ENCODE data around the gene CLIP1. TPM values are rescaled to one million over a fixed set of nuclear protein-coding genes. Genes with fewer than 3 reads are reported as not detected.
"Not testable (repeated sequence)": the region's sequence is repeated elsewhere in the genome, so short reads cannot be mapped to it uniquely, and the experiment has no call there.

CLIP1 gene
- total RNA-seq, 1 donor, result 25.9 TPM

DNA sequence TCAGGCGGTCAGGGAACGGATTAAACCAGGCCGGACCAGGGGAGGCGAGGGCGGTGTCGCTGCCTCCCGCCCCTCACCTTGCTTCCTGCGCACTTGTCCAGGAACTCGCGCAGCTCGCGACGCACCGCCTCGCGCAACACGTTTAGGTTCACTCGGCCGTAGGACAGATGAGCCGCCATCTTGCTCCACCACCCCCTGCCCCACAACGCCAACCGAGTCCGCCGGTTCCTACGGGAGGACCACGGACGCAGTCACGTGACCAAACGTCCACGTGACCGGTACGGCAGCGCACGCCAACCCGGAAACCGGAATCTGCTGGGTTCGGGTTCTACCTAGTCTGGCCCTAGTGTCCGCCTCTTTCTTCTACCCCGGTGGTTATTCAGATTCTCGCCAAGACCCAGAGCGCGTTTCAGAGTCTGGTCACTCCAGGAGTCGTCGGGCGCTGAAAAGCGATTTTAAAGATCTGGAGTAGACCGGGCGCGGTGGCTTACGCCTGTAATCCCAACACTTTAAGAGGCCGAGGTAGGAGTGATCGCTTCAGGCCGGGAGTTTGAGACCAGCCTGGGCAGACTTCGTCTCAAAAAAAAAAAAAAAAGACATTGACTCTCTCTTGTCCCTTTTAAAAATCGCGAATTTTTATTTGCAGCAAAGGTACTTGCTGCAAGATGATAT, 156.1 kb downstream of the CLIP1 start, which contains the start of gene VPS33A:
Gene VPS33A, minus strand, starts transcription at position 265 of the 672 bp plus-strand sequence. Its CDS starts 86 bp downstream, at position 179.
- peak; percentile 94 to 97 (median 95) for DNase-seq (ENCODE audit: low read depth in 2 of 3, low spot score in 2 of 3)

DNA sequence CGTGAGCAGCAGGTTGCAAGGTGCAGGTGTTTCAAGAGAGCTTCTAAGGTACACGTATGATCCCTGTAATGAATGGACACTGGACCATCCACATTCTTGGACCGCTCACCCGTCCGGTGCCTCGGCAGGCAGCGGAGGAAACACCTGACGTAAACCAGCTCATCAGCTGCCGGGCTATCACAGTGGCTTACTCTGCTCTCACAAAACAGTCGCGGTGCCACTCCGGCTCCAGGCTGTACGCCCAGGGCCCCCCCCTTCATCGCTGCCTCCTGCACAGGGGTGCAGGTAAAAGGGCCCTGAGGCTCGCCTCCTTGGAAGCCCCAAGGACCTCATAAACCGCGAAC, 156.6 kb downstream of the CLIP1 start:
- DNase-seq (ENCODE audit: low read depth in 2 of 3, low spot score in 2 of 3), result no peak

DNA sequence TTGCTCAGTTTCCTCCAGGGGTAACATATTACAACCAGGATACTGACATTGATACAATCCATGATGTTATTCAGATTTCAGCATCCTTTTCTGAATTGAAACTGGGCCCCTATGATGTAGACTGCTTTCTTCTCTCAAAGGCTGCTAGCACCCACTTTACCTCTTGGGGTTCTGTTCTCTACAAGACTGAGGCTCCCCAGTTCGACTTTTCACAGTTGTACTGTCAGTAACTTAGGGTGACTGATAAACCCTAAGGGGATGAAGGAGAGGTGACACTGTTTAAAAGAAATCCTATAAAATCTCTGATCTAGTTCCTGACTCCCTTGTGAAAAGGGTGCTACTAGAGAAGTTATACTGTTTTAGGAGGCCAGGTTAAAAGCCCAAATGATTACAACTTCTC, 157.0 kb downstream of the CLIP1 start:
- peak; percentile 5 to 41 (median 31) for DNase-seq (ENCODE audit: low read depth in 2 of 3, low spot score in 2 of 3)

DNA sequence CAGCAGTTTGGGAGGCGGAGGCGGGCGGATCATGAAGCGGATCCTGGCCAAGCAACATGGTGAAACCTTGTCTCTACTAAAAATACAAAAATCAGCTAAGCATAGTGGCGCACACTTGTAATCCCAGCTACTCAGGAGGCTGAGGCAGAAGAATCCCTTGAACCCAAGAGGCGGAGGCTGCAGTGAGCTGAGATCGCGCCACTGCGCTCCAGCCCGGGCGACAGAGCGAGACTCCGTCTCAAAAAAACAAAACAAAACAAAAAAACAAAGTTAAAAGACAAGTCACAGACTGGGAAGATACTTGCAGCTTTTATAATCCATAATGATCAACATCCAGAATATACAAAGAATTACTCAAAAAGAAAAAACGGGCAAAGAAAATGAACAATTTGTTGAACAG, 161.7 kb downstream of the CLIP1 start:
- DNase-seq (ENCODE audit: low read depth in 2 of 3, low spot score in 2 of 3), result not testable (repeated sequence)

DNA sequence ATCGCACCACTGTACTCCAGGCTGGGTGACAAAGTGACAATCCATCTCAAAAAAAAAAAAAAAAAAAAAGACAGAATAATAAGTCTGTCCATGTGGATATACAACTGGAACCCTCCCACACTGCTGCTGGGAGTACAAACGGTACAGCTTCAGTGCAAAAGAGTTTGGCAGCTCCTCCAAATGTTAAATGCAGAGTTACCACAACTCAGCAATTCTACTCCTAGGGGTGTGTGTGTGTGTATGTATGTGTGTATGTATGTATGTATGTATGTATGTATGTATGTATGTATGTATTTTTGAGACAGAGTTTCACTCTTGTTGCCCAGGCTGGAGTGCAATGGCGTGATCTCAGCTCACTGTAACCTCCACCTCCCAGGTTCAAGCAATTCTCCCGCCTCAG, 163.5 kb downstream of the CLIP1 start:
- not testable (repeated sequence) for DNase-seq (ENCODE audit: low read depth in 2 of 3, low spot score in 2 of 3)

DNA sequence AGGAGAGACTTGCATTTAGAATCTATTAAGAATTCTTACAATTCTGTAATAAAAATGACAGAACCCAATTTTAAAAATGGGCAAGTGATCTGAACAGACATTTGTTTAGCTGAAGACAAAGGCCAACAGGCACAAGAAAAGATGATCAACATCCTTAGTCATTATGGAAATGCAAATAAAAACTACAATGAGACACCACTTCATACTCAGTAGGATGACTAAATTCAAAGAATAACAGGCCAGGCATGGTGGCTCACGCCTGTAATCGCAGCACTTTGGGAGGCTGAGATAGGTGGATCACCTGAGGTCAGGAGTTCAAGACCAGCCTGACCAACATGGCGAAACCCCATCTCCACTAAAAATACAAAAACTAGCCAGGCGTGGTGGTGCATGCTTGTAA, 164.0 kb downstream of the CLIP1 start:
- not testable (repeated sequence) for DNase-seq (ENCODE audit: low read depth in 2 of 3, low spot score in 2 of 3)

DNA sequence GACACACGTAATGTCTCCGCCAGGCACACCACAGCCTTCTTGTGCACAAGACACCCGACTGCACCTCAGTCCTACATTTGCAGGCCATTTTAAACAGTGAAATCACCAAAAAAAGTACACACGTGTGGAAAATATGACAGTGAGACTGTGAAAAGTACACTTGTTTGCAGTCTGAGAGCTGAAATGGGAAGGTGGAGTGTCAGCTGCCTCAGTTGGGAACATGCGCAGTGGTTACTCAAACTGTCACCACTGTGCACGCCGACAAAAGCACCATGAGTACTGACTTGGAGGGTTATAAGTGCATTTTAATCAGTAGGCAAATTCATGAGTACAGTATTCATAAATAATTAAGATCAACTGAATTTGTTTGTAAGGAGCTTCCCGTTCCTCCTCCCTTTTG, 171.9 kb downstream of the CLIP1 start:
- no peak for DNase-seq (ENCODE audit: low read depth in 2 of 3, low spot score in 2 of 3)

DNA sequence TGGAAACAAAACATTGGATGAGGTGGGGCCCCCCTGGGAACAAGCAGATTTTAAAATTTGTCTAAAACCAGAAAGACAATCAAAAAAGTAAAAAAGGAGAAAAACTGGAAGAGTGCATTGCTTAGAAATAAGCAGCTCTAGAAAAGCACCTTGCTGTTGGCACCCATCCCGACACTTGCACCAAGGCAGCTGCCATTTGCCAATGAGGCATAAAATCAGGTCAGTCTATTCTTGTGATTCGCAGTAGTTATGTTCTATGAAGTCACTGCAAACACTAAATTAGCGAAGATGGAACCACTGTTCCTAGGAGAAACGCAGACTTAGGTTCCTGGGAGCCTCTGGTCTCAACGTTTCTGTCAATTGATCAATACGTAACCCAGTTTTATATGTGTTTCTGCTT, 172.4 kb downstream of the CLIP1 start:
- DNase-seq (ENCODE audit: low read depth in 2 of 3, low spot score in 2 of 3), result no peak

DNA sequence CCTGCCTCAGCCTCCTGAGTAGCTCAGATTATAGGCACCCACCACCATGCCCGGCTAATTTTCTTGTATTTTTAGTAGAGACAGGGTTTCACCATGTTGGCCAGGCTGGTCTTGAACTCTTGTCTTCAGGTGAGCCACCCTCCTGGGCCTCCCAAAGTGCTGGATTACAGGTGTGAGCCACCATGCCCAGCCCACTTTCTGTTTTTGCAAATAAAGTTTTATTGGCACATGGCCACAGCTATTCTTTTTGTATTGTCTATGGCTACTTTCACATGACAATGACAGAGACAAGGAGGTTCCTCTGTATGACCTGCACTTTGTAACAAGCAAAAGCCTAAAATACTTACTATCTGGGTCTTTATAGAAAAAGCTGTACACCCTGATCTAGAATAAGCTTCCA, 176.9 kb downstream of the CLIP1 start:
- DNase-seq (ENCODE audit: low read depth in 2 of 3, low spot score in 2 of 3), result no peak

DNA sequence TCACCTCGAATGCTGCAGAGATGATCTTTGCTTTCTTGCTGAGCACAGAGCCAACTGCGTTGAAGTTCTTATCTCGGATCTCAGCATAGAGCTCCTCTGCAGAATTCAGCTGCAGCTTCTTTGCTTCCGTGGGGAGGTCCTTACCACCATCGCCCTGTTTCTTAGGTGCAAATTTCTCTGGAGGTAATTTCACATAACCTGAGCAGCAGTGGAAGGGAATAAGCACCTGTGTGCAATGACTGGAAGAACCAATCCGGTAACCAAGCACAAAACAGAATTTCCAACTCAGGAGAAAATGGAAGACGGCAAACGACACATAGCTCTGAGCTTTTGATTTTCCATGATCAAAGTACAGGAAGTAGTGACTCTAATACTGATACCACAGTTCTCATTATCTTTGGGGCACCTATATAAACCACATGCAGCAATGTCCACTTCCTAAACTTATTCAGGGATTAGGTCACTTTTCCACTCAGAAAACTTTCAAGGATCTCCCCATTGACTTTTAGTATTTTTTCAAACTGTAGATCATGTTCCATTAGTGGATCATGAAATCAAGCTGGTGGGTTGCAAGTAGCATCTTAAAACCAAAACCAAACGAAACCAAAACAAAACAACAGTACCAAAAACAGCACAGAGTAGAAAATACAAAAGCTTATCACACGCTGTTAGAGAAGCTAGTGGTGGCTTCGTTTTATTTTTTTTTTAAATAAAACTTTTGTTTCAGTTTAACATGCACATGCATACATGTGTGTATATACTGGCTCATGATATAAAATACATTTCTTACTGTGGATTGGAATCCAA, 177.7 kb downstream of the CLIP1 start:
- no peak for DNase-seq (ENCODE audit: low read depth in 2 of 3, low spot score in 2 of 3)

DNA sequence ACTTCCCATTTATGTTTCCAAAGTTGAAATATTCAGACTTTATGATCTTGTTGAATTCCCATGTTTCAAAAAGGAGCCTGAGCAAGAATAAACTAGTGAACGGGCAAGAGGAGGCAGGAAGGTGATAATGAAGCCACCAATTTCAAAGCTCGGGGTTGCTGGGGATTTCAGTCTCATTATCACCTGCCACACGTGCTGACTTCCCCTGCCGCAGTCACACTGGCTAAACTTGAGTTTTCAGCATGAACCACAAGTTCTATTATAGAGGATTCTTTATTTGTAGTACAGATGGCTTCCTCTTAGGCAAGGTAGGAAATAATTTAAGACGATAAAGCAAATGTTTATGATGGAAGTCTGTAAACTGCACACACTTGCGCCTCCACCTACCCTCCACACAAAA, 178.5 kb downstream of the CLIP1 start:
- no peak for DNase-seq (ENCODE audit: low read depth in 2 of 3, low spot score in 2 of 3)

DNA sequence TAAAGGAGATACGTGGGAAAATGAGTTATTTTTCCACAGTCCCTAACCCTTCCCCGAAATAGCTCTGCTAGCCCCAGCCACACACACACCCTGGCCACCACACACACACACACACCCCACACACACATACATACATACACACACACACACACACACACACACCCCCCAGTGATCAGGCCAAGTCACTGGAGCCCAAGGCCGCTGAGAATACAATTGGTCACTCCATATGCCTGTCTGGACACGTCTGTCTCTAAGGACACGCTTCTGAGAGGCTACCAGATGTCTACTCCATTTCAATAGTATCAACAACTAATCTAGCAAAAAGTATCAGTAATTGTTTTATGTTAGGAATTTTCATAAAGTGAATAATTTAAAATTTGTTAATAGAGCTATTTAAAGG, 183.6 kb downstream of the CLIP1 start:
- DNase-seq (ENCODE audit: low read depth in 2 of 3, low spot score in 2 of 3), result no peak

DNA sequence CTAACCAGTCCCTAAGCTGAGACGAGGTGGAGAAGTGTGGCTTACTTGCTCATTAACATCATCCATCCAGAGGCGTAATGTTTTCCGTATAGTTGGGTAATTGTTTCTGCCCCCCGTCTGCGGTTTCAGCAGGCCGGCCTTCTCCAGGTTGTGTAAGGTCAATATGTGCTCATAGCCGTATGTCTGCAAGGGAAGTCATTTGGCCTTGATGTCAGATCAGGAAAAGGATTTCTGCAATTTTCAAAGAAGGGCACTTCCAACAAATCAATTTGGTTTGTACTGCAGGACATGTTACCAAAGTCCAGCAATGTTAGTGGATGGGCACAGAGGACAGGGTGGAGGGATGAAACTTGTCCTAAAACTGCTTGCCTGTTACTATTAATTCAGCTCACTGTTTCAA, 186.7 kb downstream of the CLIP1 start:
- no peak for DNase-seq (ENCODE audit: low read depth in 2 of 3, low spot score in 2 of 3)

DNA sequence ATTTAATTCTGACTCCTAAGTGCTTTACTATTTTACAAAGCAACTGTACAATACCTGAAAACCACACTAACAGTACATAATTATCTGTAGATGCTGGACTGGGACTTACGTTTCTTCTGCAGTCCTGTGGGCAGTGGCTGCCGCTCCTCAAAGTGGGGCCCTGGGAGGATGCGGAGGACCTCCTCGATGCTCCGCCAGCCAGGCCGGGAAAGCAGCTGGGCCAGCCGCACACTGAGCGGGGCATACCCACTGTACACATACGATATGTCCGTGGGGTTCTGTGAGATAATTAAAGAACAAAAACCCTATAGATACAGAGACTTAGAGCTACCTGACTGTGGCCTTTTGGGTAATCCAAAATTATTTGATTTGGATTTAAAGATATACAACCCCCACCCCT, 189.8 kb downstream of the CLIP1 start:
- DNase-seq (ENCODE audit: low read depth in 2 of 3, low spot score in 2 of 3), result no peak

DNA sequence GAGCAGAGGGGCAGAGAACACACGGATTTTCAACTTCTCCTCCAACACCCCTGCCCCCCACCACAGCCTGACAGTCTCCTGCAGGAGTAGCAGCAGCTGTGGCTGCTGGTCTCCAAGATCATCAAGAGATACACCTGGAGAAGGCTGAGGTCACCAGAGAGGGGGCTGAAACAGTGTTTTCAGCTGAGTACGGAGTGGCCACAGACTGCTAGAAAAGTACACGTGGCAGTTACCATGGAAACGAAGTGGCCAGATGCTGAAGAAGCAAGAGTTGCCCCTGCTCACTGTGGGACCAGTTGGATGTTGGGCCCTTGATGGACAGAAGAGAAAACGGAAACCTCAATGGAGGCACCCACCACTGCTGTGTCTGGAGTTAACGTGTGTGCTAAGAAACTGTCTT, 191.7 kb downstream of the CLIP1 start:
- DNase-seq (ENCODE audit: low read depth in 2 of 3, low spot score in 2 of 3), result no peak

DNA sequence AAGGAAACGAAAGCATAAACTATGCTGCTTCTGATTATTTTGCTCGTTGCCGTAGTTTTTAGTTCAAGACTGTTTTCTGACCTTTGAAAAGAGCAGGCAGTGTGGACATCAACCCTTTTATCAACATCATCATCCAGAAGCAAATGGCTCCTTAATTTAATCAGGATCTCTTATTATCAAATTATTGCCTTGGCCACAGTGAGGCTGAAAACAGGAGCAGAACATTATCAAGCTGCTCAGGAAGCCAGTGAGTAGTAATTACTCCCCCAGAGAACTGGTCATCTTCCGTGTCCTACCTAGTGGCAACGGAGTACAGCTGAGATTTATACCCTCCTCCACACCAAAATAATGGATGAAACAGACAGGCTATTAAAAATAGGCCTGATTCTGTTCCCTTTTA, 194.4 kb downstream of the CLIP1 start:
- DNase-seq (ENCODE audit: low read depth in 2 of 3, low spot score in 2 of 3), result no peak

DNA sequence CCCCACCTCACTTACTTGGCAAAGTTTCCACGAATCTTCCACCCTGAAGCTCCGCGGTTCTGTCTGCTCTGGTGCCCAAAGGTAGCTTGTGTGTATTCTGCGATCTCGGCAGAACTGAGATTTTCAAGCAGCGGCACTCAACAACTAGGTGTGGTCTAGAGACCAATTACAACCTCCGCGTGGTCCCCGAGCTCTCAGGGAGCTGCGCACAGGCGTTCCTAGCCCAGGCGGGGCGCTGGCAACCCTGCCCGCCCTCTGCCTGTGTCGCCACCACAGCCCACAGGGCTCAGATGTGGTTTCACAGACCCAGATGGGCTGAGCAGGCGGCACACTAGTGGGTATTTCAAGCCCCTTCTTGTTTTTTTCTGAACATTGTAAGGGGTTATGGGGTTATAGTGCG, 195.1 kb downstream of the CLIP1 start:
- DNase-seq (ENCODE audit: low read depth in 2 of 3, low spot score in 2 of 3), result no peak

DNA sequence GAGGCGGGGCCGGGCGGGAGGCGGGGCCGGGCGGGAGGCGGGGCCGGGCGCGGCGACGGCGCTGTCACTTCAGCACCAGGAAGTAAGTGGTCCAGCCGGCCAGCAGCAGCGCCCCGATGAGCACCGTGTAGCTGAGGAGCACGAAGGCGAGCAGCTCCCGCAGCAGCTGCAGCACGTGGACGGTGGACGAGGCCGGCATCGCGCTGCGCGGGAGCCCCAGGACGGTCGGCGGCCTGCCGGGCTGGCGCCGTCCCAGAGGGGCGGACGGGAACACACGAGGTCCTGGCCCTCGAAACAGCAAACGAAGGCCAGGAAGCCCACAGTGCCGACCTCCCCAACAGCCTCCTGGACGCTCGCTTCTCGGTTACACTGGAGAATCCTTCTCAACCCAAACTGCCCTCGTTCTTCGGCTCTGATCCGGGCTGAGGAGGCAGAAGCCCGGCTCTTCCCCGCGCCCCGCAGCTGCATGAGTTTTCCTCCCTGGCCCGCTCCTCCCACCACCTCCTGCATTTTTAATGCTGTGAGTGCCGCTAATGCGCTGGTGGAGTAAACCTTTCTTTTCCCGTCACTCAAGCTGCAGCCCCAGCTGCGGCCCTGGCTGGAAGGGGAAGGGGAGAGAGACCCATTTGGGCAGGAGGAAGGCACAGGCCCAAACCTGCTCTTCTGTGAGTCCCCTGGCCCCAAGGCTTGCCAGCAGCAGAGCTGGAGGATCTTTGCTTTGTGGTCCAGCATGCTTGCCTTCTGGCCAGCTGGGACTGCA, 195.9 kb downstream of the CLIP1 start:
- no peak for DNase-seq (ENCODE audit: low read depth in 2 of 3, low spot score in 2 of 3)

DNA sequence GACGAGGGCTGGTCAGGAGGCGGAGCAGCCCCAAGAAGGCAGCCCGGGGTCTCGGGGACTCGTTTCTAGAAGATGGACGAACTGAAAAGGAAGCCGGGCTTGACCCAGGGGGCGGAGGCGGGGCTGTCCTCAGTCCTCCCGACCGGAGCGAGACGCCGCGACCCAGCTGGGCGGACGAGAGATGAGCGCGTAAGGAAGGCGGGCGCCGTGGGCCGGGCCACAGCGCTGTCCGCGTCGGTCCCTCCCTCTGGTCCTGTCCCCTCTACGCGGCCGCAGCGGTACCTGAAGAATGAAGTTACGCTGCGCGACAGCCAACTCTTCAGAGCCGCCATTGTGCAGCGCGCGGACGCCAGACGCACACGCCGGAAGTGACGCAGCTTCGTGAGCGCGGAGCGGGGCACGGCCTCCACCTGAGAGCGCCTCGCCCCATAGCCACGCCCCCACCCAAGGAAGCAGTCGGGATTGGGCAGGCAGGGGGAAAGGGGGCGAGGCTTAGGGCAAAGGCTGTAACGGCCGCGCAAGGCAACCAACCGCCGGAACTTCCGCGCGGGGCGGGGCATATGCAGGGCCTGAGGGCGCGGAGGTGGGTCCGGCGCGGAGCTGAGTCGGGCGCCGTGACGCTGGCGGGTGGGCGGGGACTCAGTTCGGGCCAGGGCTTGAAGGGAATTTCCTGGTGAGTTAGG, 196.6 kb downstream of the CLIP1 start, which contains the start of gene DIABLO:
Gene DIABLO, minus strand, starts transcription at position 370 of the 683 bp plus-strand sequence. Its CDS starts 38 bp downstream, at position 332.
- peak; percentile 99 to 100 (median 100) for DNase-seq (ENCODE audit: low read depth in 2 of 3, low spot score in 2 of 3)
